Muscle of arm (tissue), 12 donors: ENCODE measurements around the gene GAB1. TPM values are rescaled to one million over a fixed set of nuclear protein-coding genes. Genes with fewer than 3 reads are reported as not detected.

Experiments used
- DNase-seq: peaks from one replicate; pipeline ENCODE4 v3.0.0-alpha.2; 2013
- polyA plus RNA-seq, 12 donors: library from polyadenylated mRNA; unstranded; fragments of 120-200 nt; gene quantifications; one replicate each; pipeline ENCODE4 v1.2.1, GENCODE V29; 2013; ENCODE audit not compliant: insufficient read length in 12 of 12

GAB1 gene
- polyA plus RNA-seq, 12 donors = 27.0 to 65.0 (median 38.5) TPM; not detected in 1

DNA sequence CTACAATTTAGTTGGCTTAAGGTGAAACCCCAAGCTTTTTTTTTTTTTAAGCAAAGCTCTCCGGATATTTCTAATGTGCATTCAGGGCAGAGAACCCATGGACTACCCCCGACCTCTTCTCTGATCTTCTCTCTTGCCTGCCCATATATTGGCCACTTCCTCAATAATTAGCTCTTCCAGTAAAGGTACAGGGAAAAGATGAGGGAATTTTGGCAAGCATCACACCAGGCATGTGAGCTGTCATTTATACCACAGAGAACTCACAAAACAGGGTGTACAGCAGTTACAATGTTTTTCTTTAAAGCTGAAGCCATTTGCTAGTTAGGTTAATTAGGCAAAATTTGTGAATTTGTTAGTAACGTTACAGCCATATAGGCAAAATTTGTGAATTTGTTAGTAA, 73.3 kb downstream of the GAB1 start:
- DNase-seq = no peak

DNA sequence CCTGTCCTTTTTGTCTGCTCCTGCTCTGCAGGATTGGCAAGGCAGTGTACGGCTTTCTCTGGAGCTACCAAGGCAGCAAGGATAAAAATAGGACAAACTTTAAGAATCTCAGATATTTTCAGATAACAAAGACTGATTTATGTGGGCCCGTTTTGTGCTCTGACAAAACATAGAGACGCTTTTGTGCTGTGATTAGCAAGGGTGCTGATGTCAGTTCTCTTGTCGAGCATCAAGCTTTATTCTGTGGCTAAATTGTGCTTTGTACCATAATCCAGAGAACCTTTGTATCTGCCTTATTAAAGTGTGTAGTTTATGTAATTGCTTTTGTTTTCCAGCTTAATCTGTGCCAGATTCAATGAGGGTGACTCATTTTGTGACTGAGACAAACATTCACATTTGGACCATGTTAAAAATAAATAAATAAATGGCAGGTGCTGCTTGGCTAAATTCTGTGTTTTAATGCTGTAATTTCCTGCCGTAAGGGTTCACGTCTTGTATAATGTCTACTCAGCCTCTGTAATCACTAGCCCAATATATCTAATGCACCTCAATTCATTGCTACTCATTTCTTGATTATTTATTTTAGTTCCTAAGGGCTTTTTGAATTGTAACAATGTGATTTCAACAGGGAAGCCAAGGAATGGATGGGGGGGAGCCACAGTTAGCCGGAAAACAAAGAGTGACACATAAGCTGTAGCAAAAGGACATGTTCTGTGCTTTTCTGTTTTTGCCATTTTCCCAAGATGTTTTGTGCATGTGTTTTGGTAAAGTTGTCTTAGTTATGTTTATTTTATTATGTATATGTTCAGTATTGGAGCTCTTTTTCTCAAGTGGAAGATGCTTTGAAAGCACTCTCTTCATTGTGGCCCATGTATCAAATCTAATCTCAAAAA, 75.1 kb downstream of the GAB1 start:
- peak; percentile 48 for DNase-seq

DNA sequence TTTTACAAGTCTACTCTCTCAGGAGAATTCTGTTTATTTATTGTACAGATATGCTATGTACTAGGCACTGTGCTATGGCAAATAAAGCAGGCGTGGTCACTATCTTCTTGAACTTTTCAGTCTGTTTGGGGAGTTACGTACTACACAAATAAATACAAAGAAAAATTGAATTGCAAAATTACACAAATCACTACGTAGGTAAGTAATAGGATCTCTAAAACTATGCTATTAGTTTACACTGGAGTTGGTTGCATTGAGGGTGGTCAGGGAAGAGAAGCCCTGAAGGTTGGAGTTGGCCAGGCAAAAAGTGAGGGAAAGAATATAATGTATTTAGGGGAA, 75.7 kb downstream of the GAB1 start:
- DNase-seq = no peak

DNA sequence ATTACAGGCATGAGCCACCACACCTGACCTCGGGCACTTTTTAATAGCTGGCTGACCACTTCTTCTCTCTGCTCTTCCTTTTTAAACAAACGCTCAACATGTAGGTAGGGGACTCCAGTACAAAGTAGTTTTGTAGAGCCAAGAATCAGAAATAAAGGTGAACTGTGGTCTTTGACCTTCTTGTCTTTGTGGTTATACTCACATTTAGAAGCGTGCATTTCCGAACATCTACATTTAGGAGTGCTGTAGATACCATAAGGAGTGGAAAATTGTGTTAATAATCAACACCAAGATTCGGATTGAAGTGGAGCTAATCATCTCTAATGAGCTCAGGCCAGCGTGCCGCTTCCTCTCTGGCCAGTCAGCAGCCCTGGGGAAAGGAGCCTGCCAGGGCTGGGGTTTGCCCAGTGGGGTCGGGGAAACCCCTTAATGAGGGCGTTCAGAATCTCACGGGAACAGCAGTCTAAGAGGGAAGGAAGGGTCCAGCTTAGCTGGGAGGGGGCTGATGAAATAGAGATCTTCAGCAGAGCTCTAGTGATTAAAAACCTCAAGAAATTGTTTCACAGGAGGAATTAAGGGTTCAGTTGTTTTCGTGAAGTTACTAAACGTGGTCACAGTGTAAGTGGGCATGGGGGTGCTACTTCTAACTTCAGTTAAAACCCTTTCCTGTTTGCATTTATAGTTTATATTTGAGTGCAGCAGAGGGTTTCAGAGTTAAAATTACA, 81.2 kb downstream of the GAB1 start:
- DNase-seq = no peak

DNA sequence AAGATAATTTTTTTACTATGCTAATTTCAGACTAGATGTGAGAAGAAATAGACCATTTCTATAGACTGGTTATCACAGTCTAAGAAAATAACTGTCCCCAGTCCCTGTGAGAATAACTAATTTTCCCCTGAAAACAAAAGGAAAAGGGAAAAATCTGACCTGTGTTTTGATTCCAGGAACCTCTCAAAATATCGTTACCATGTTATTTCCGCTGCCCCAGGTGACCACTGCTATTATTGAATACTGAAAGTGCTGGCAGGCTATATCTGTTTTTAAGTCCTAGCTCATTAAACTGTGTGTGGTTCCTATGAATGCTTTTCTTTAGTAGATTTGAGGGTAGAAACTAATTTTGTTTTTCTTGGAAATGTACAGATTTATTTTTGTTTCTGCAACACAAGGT, 83.6 kb downstream of the GAB1 start:
- no peak for DNase-seq

DNA sequence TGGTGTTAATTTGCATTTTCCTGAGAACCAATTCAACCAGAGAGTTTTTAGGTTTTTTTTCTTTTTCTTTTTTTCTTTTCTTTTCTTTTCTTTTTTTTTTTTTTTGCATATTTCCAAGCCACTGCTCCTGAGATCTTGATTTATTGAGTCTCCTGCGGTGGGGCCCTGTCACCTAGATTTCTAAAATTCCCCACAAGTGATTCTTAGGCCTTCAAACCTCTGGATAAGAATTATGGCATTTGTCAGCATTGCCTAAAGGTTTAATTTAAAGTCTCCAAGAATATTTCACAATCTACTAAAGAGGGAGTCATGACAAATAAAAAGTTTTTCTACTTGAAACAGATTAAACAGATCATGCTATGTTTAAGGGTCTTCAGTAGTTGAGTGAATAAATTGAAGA, 84.9 kb downstream of the GAB1 start:
- DNase-seq = no peak

DNA sequence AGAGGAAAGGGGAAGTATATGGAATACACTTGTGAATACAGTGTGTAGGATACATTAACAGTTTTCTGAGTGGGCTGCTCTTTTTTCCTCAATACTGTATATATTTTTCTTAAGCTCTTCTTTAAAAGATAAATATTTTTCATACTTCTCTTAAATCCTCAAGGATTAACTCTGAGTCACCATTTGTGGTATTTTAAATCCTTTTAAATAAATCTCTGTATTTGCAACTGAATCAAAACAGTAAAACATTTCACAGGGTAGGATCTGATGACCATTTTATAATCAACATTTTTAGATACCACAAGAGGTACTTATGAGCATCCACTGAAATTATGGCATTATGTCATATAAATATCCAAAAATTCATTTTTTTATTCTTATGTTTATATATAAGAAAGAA, 87.6 kb downstream of the GAB1 start:
- DNase-seq = no peak

DNA sequence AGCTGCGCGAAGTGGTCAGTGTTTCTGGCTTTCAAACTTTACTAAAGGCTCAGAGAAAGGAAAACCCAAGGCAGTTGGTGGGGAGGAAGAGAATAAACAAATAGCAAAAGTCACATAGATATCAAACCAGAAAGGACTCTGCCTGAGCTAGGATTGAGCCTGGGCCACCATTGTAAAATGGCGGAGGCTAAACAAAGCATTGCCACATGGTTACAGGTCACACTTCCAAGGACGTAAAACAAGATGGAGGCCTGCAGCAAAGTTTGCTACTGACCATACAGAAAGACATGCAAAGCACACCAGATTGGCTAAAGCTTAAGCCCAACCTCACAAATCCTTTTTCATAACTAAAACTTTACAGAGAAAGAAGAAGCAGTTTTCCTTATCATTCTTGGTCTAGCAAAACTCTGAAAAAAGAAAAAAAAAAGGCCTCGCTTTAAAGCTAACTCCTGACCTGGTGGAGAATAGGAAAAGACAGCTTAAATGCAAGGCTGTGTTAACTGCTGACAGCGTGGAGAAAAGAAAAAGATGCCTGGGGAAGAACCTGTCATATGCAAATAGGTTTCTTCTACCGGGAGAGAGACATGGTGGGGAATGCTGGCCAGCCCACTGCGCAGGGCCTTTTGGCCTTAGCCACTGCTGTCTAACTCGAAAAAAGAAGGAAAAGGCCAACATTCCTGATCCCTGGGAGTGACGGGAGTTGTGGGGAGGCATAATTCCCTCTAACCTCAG, 95.0 kb downstream of the GAB1 start:
- no peak for DNase-seq

DNA sequence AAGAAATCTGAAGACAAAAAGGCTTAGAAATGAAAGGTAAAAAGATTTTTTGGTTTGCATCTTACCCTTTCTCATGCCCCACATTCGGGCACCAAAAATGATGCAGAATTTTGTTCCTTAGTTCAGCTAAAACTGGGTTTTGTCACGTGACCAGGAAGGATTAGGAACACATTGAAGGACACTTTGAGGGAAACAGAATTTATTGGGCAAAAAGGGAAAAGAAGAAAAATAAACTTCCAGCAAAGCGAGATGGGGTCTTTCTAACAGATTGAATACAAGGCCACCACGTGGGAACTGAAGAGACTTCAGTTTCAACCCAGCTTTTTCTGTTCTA, 95.5 kb downstream of the GAB1 start:
- DNase-seq = no peak

DNA sequence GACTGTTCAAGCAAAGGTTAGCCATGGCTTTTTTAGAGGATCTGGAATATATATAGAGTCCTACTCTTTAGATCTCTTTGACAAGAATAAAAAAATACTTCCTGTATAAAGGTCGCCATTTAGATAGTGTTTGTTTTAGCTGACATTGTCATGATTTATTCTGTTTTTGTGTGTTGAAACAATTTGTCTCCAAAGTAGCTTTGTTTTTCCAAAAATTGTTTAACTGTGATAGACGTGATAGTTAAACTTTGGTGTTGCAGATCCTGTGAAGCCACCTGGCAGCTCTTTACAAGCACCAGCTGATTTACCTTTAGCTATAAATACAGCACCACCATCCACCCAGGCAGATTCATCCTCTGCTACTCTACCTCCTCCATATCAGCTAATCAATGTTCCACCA, 96.6 kb downstream of the GAB1 start:
- DNase-seq = no peak

DNA sequence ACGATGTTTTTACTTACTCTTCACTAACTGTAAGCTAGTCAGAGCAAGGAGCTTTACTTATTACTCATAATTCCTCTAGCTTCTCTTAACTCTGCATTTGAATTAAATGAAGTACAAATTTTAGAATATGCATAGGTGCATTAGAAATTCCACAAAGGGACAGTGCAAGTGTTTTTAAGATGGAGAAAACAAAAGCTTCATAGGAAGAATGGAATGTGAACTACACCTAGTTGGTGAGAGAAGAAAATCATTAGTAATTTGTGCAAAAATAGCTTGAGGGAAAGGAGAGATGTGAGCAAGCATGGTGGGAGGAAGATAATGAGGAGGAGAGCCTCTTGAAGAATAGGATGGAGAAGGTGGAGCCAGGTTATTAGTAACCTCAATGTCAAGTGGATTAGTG, 99.3 kb downstream of the GAB1 start:
- DNase-seq = no peak

DNA sequence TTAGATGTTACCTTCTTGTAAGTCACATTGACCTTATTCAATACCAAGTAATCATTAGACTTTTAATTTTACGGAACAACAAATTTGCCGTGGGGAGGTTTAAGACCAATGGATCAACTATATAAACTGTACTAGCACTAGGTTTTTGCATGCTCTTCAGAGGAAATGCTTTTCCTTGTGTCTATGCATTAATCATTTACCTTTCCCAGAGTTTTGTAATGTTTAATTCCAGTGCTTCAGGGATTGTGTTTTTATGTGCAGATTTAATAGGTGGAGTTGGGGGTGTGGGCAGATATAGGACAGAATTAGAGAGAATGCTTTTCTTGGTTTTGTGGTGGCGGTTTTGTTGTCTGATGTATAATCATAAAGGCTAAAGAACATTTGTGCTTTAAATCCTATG, 100.8 kb downstream of the GAB1 start:
- no peak for DNase-seq

DNA sequence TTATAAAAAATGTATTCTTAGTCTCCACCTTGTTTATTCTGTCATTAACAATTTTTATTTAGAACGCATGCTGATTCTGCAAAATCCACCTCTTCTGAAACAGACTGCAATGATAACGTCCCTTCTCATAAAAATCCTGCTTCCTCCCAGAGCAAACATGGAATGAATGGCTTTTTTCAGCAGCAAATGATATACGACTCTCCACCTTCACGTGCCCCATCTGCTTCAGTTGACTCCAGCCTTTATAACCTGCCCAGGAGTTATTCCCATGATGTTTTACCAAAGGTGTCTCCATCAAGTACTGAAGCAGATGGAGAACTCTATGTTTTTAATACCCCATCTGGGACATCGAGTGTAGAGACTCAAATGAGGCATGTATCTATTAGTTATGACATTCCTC, 101.3 kb downstream of the GAB1 start:
- DNase-seq = no peak

DNA sequence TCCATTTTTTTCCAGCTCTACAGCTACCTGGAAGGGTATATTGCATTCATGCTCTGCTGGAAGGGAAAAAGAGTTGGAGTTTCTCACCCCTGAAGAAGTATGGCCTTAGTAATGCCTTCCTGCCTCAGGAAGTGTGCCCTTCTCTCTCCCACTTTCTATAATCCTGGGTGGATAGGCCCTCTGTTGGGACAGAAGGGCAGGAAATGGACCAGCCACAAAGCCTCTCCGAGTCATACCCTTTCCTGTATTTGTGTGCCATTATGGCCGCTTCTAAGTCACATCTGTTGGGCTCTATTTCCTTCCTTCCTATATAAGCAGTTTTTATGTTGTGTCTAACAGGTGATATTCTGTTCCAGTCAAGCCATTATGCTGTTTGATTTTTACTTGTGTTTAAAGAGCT, 102.0 kb downstream of the GAB1 start:
- no peak for DNase-seq

DNA sequence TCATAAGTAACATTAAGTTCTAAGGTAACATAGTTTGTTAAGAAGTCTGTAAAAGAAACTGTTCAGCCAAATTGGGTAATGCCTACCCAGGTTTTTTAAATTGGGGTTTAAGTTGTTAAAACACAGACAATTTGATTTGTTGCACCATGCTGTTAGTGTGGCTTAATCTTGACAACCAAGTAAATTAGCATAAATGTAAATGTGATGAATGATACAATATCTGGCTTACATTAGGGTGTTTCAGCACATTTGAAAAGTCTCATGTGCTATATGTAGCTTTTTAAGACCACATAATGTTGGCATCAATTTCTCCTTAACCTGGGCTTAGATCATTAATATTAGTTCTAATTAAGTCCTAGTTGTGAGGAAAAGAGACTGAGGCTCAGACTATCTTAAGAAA, 104.4 kb downstream of the GAB1 start:
- DNase-seq = no peak

DNA sequence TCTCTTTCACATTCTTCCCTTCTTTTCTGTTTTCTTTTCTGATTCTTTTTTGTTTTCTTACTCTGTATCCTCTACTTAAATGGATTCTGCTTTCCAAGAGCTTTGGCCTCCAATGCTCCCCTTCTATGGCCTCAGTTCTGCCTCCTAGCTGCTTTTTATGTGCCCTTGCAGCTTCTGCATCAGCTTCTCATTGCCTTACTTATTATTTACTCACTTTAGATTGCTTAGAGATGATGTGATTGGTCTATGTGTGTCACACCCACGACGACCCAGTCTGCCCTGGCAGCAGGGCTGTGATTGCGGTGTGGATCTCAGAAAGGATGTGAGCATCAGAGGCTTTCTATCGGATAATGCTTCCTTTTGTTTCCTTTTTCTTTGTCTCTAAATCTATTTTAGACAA, 105.0 kb downstream of the GAB1 start:
- no peak for DNase-seq

DNA sequence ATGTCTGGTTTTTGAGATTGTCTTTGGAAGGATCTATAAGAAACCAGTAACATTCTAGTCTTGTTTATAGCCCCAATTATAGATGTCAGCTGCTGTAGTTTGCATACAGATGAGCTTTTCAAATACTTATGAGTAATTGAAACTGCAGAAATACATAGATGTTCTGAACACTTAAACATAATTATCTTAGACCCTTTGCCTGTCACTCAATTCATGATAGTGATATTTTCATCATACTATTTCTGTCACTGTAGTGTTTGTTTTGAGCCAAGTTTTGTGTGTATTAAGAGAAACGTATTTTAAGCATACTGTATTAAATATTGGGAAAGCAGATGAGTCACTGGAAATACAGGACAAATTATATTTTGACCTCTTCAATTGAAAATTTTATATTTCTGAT, 107.1 kb downstream of the GAB1 start:
- no peak for DNase-seq

DNA sequence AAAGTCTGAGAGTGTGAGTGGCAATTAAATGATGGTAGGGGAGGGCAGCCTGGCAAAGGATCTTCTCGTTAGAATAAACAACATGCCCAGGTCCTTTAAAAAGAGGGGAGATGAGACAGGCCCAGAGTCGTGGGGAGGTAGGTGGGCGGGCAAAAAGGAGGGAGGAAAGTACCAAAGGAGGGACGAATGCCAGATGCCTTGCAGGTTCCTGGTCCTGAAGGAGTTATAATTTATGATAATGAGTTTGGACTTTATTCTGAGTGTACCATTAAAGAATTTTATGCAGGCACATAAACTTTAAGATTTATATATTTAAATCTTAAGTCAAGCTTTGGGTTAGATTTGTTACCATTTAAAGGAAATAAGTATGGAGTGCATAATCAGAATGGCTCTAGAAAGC, 114.5 kb downstream of the GAB1 start:
- DNase-seq = no peak

DNA sequence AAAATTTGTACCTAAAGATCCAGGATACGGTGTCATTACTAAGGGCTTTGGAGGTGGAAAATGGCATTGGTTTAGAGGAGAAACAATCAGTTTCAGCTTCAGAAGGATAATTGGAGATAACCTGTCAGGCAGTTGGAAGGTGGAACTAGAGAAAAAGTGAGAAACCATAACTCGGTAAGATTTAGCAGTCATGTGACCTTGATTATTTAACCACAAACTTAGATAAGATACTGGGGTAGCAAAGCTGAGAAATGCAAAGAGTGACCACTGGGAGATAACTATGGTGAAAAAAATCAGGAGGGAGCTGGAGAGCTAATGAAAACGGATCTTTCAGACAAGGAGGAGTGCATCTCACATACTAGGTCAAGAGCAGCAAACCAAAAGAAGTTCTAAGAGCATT, 118.5 kb downstream of the GAB1 start:
- no peak for DNase-seq

DNA sequence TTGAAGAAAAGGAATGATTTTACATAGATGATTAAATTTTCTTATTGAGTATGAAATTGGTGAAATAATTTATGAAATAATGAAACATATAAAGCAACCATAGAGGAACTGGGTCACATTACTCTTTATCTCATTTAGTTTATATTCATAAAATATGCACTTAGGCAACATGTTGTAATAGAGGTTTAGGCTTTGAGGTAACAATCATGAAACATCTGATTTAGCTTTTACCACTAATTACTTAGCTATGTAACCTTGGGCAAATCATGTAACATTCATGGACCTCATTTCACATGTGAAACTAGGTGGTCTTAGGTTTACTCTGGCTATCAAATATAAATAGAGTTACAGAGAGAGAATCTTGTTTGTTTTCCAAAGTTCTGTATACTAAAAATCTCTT, 122.3 kb downstream of the GAB1 start:
- DNase-seq = no peak

DNA sequence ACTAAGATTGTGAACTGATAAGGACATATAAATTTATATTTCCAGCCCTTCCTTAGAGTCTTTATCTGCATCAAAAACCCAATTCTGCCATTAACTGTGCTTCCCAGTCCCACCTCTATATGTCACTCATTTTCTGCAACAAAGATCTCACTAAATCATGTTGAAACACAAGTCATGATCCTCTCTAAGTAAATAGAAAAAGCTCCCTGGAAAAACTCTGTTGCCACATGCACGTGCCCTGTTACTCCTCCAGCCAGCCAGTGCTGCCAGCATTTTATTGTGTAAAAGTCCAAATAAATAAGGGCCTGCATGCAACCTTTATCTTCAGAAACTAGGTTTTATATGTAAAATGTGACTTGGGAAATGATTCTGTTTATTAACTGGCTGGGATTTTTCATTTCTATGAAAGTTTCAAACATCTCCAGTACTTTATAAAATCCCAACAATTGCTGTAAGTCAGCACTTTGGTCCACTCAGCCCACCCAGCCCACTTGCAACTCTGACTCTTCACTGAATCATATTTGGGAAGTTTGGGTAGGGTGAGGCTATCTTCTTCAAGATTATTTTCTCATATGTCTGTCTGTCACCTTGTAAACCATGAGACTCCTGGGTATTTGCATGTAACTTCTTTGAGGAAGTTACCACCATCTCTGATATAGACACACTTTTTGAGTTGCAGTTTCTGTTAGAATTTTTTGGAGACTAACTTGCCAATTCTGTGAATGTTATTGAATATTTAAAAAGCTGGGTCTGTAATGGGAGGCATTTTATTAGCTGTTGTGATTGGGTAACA, 136.9 kb downstream of the GAB1 start:
- no peak for DNase-seq

DNA sequence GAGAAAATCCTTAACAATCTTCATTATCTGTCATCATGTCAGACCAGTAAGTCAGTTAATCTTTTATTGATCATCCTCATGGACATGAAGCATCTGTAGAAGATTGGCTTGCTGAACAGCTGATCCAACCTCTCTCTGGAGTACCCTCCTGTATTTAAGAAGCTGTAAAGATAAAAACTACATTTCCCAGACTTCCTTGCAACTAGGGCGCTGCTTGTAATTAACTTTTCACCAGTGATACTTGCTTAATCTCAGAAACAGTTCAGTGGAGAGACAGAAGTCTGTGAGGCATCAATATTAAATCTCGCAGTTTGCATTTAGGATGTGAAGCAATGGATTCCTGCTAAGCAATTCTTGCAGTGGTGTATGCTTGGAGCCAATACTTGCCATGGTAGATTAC, 140.8 kb downstream of the GAB1 start:
- DNase-seq = no peak
